ENCODE measurements around the gene CNTN4.

CNTN4 gene

DNA sequence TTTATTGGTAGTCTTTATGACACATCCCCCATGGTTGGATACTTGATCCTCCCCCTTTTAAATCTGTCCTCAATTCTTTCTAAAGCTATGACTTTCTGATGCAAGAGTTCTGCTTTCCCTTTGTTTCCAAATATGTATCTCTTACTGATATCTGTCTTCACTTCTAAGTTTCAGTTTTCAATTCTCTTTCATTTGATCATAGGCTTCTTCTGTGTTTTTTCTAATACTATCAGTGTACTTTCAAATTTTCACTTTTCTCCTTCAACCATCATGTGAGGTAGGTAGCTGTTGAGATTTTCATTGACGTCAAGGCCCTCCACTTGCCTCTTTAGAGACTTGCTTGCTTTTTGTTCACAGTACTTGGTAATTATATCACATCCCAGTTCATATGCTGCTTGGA, 436.5 kb downstream of the CNTN4 start:
- no peak overlapping the region for H3K4me3 ChIP-seq (ENCODE audit: low read depth, low read length)
- no peak for DNase-seq (ENCODE audit: low read depth, low spot score)
- TF ChIP-seq, protein P1, sequence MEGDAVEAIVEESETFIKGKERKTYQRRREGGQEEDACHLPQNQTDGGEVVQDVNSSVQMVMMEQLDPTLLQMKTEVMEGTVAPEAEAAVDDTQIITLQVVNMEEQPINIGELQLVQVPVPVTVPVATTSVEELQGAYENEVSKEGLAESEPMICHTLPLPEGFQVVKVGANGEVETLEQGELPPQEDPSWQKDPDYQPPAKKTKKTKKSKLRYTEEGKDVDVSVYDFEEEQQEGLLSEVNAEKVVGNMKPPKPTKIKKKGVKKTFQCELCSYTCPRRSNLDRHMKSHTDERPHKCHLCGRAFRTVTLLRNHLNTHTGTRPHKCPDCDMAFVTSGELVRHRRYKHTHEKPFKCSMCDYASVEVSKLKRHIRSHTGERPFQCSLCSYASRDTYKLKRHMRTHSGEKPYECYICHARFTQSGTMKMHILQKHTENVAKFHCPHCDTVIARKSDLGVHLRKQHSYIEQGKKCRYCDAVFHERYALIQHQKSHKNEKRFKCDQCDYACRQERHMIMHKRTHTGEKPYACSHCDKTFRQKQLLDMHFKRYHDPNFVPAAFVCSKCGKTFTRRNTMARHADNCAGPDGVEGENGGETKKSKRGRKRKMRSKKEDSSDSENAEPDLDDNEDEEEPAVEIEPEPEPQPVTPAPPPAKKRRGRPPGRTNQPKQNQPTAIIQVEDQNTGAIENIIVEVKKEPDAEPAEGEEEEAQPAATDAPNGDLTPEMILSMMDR (IDR thresholded peaks at IDR 0.05; ENCODE audit: low read depth, low read length) = no peak
- in situ Hi-C loops (cut with HindIII; ENCODE audit: low sequenced_read_pairs) = no loop called here

DNA sequence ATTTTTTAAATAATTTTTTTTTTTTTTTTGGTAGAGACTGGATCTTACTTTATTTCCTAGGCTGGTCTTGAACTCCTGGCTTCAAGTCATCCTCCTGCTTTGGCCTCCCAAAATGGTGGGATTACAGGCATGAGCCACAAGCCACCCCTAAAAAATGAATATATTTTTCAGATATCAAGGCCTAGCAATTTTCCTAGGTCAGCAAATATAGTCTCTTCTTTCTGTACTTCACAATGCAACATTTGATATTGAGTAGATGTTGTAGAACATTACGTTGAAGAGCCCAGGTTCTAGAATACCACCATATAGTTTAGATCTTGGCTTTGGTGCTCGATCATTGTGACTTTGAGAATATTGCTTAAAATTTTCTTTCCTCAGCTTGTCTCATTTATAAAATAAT, 437.9 kb downstream of the CNTN4 start:
- no peak overlapping the region for H3K4me3 ChIP-seq (ENCODE audit: low read depth, low read length)
- in situ Hi-C loops (cut with HindIII; ENCODE audit: low sequenced_read_pairs) = no loop called here
- TF ChIP-seq, protein P1 (IDR thresholded peaks at IDR 0.05; ENCODE audit: low read depth, low read length) = no peak
- DNase-seq (ENCODE audit: low read depth, low spot score) = no peak

DNA sequence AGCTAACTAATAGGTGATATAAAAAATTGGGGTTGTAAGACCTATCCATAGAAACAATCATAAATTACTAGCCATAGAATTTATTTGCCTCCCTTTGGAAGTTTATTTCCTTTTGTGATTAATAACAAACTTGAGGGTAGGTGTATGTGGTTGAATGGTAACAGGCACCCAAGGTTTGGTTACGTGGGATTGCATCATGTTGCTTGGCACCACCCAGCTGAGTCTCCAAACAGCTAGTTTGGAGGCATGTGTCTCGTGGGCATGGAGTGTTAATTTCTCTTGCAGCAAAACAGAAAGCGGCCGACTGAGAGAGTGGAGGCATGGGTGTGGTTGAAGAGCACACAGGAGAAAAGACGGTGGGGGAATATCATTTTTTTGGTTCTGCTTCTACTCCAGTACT, 441.4 kb downstream of the CNTN4 start:
- no peak for DNase-seq (ENCODE audit: low read depth, low spot score)
- no peak overlapping the region for H3K4me3 ChIP-seq (ENCODE audit: low read depth, low read length)
- in situ Hi-C loops (cut with HindIII; ENCODE audit: low sequenced_read_pairs) = no loop called here
- TF ChIP-seq, protein P1 (IDR thresholded peaks at IDR 0.05; ENCODE audit: low read depth, low read length) = no peak

DNA sequence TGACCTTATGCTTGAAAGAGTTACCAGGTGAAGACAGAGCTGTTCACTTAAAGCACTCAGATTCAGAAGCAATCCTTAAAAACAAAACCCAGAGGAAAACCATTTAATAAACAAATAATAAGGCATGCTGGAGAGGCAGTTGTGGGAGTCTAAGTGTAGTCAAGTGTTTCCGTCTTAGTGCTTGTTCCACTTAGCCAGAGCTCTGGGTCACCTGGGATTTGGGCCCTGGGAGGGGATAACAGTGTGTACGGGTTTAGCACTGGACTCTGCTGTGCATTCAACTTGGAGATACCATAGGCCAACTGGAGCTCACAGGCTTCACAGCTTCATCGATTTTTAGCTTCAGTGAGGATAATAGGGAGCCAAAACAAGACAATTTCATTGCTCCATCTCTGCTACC, 444.6 kb downstream of the CNTN4 start:
- DNase-seq (ENCODE audit: low read depth, low spot score) = no peak
- in situ Hi-C loops (cut with HindIII; ENCODE audit: low sequenced_read_pairs) = no loop called here
- TF ChIP-seq, protein P1 (IDR thresholded peaks at IDR 0.05; ENCODE audit: low read depth, low read length) = no peak
- H3K4me3 ChIP-seq (ENCODE audit: low read depth, low read length) = no peak overlapping the region

DNA sequence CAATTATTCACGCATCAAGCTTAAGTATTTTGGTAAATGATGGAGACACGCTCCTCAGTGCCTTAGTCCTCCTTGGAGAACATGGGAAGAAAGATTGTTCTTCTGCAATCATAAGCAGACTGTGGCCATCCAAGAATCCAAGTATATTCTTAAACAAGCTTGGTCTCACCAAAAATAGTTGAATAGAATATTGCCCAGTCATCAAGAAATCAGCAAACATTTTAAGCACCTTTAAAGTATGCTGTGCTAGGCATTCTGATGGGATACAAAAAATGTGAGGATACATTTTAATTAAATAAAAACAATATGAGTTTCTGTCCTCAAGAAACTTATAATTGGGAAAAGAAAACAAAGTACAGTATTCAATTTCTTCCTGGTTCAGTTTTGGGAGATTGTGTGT, 445.5 kb downstream of the CNTN4 start:
- no peak for DNase-seq (ENCODE audit: low read depth, low spot score)
- in situ Hi-C loops (cut with HindIII; ENCODE audit: low sequenced_read_pairs) = no loop called here
- H3K4me3 ChIP-seq (ENCODE audit: low read depth, low read length) = no peak overlapping the region
- TF ChIP-seq, protein P1 (IDR thresholded peaks at IDR 0.05; ENCODE audit: low read depth, low read length) = no peak

DNA sequence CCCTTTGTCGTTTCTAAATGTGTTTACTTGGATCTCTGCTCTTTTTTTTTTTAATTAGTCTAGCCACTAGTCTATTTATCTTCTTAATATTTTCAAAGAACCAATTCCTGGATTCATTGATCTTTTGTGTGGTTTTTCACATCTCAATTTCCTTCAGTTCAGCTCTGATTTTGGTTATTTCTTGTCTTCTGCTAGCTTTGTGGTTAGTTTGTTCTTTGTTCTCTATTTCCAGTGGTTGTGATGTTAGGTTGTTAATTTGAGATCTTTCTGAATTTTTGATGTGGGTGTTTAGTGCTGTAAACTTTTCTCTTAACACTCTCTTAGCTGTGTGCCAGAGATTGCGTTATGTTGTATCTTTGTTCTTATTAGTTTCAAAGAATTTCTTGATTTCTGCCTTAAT, 446.1 kb downstream of the CNTN4 start:
- no peak overlapping the region for H3K4me3 ChIP-seq (ENCODE audit: low read depth, low read length)
- TF ChIP-seq, protein P1 (IDR thresholded peaks at IDR 0.05; ENCODE audit: low read depth, low read length) = no peak
- no peak for DNase-seq (ENCODE audit: low read depth, low spot score)
- in situ Hi-C loops (cut with HindIII; ENCODE audit: low sequenced_read_pairs) = no loop called here

DNA sequence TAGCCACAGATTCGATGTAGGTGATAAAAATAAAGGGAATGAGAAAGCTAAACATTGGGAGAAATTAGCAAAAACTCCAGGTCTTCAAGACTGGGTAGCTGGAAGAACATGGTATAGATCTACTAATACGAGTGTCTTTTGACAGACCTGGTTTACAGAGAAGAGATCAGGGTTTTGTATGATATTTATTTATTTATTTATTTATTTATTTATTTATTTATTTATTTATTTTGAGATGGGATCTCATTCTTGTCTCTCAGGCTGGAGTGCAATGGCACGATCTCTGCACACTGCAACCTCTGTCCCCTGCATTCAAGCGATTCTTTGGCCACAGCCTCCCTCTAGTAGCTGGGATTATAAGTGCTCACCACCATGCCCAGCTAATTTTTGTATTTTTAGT, 448.4 kb downstream of the CNTN4 start:
- no peak for DNase-seq (ENCODE audit: low read depth, low spot score)
- H3K4me3 ChIP-seq (ENCODE audit: low read depth, low read length) = no peak overlapping the region
- TF ChIP-seq, protein P1 (IDR thresholded peaks at IDR 0.05; ENCODE audit: low read depth, low read length) = no peak
- in situ Hi-C loops (cut with HindIII; ENCODE audit: low sequenced_read_pairs) = no loop called here

Measured in astrocyte of the spinal cord (primary cell).